Measurements from ENCODE around the gene NFATC2. TPM values are rescaled to one million over a fixed set of nuclear protein-coding genes. Genes with fewer than 3 reads are reported as not detected.

Gene NFATC2
- total and polyA plus RNA-seq, 2 of the 4 experiments (the other 2 are of a cell fraction), result 0.18 to 0.38 TPM

- TF ChIP-seq SMC3 (IDR thresholded peaks at IDR 0.05; ENCODE audit: low read depth, low read length), result no peak
Observed at GRCh38 chr20:51368461-51369211, 173.9 kb downstream of the NFATC2 start (continued).

DNA sequence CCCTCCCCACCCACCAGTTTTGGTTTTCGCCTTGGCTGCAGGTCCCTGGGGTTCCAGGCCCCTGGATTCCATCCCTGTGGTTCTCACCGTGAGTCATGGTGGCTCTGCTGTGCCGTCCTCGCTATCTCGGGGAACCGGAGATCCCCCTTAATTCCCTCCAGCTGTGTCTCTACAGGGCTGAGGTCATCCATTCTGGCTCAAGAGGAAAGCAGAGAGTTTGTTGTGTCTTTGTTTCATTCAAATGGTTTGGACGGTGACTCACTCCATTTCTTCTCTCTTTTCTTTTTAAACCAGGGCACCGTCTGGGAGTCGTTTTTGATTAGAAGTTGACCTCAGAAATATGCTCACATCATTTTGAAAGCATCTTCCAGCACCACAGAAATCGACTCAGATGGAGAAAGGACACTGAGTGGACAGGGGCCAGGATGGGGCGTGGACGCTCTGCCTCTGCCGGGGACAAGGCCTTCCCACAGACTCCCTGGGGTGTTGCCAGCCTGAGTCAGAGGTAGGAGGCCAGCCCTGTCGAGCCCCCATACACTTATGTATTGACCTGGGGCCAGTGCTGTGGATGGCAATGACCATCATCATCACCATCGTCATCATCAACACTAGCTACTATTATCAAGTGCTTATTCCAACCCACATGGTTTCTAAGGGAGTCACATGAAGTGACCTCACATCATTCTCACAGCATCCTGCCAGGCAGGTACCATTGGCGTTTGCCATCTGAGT is 176.2 kb downstream of the NFATC2 start:
- H4K8ac ChIP-seq (ENCODE audit: low read depth in 2 of 2, low read length in 2 of 2), result peak overlapping the region; percentile 79 to 93
- peak overlapping the region; percentile 86 for H3K18ac ChIP-seq (ENCODE audit: low read depth, low read length)
- H2BK5ac ChIP-seq (ENCODE audit: low read depth, low read length, poor library complexity, severe bottlenecking), result peak overlapping the region; percentile 90
- 15% methylated on average over 4 of the region's 16 CpGs; no CpG with 5 or more reads in 1 of the 2 experiments for WGBS, 2 experiments (ENCODE audit: extremely low coverage in 2 of 2, insufficient read length in 1 of 2)
- dilution Hi-C loops (cut with HindIII; ENCODE audit: low sequenced_read_pairs, unreplicated experiment) (no loop called here), in situ Hi-C loops (cut with MboI; ENCODE audit: low sequenced_read_pairs) (no loop called here), intact Hi-C loops (cut with micrococcal nuclease) (loop anchor here (1.0 kb wide), 2 partner anchors 39 to 385 kb away; no protein-coding TSS in a partner anchor)
- H2AK5ac ChIP-seq (ENCODE audit: low read depth, low read length), result peak overlapping the region; percentile 98
- TF ChIP-seq MAZ (IDR thresholded peaks at IDR 0.05; ENCODE audit: borderline replicate concordance, low read depth, low read length), result peak; percentile 40; the same call in 1 of the 2 replicates
- peak; percentile 95 for TF ChIP-seq FOS (IDR thresholded peaks at IDR 0.05; ENCODE audit: low read depth, low read length)
- peak; percentile 33 for TF ChIP-seq BHLHE40 (IDR thresholded peaks at IDR 0.05; ENCODE audit: low read depth, low read length)
- TF ChIP-seq MXI1 (IDR thresholded peaks at IDR 0.05; ENCODE audit: borderline replicate concordance, low read depth, low read length), result no peak
- TF ChIP-seq CEBPB (IDR thresholded peaks at IDR 0.05; ENCODE audit: low read depth, low read length), result peak; percentile 38
- peak; percentile 70 for TF ChIP-seq USF2 (IDR thresholded peaks at IDR 0.05; ENCODE audit: low read depth, low read length)
- TF ChIP-seq NFE2L2 (IDR thresholded peaks at IDR 0.05; ENCODE audit: low read depth, low read length), result peak; percentile 56
- peak; percentile 6 for TF ChIP-seq SMC3 (IDR thresholded peaks at IDR 0.05; ENCODE audit: low read depth, low read length)
- TF ChIP-seq RAD21 (IDR thresholded peaks at IDR 0.05; ENCODE audit: low read length), result no peak
- no peak for TF ChIP-seq RFX5 (IDR thresholded peaks at IDR 0.05; ENCODE audit: low read depth, low read length)
- no peak for TF ChIP-seq CHD1 (IDR thresholded peaks at IDR 0.05; ENCODE audit: low read depth, low read length)
- peak overlapping the region; percentile 83 for H3K56ac ChIP-seq (ENCODE audit: extremely low read depth, insufficient read depth, low read length)
- H3K4me1 ChIP-seq (ENCODE audit: control insufficient read depth, insufficient read depth, low read length), result peaks cover 21% of the 10 kb centered on the region
- H3K27me3 ChIP-seq (ENCODE audit: control insufficient read depth, insufficient read depth, low read length), result no peaks in the 10 kb centered on the region
- H2AFZ ChIP-seq (replicated peaks; ENCODE audit: low read length, poor library complexity), result peak overlapping the region; percentile 38
- peak overlapping the region; percentile 94 for H4K5ac ChIP-seq (ENCODE audit: low read depth, low read length)
- H3K4me3 ChIP-seq (ENCODE audit: insufficient read depth, low read depth, low read length), result no peak overlapping the region
- no peaks in the 10 kb centered on the region; the same call in 1 of the 2 replicates for H3K9me3 ChIP-seq (ENCODE audit: control insufficient read depth, insufficient read depth, low read length)
- peak overlapping the region; percentile 1; the same call in 1 of the 2 replicates for H3K9ac ChIP-seq (ENCODE audit: low read depth, low read length)
- peak overlapping the region; percentile 95 for H3K14ac ChIP-seq (replicated peaks; ENCODE audit: low read depth, low read length)
- H3K36me3 ChIP-seq (ENCODE audit: control insufficient read depth, insufficient read depth, low read length), result no peaks in the 10 kb centered on the region
- peak overlapping the region; percentile 95 for H3K23ac ChIP-seq (ENCODE audit: low read depth, low read length)
- peaks cover 0 to 38% of the 10 kb centered on the region in 2 experiments; a peak in 2 of 4 replicates for H3K79me1 ChIP-seq (ENCODE audit: low read depth in 1 of 2, low read length in 2 of 2)
- peak overlapping the region; percentile 61 for H2AK9ac ChIP-seq (replicated peaks; ENCODE audit: low read depth, low read length, poor library complexity)
- peaks cover 4% of the 10 kb centered on the region for H4K20me1 ChIP-seq (ENCODE audit: insufficient read depth, low read length)
- peak overlapping the region; percentile 82; the same call in 2 of the 3 replicates for H2BK15ac ChIP-seq (ENCODE audit: low read depth, low read length)
- ChIA-PET POLR2A (ENCODE audit: unreplicated experiment) (no interaction called here), CTCF (interaction anchor here (0.6 kb wide), 2 partner anchors 62 to 384 kb away, joined by 3 to 5 read pairs; no protein-coding TSS in a partner anchor)
- DNase-seq (peak; percentile 100), ATAC-seq (ENCODE audit: low read depth) (peak; percentile 89)
- H3K27ac ChIP-seq (ENCODE audit: insufficient read depth, low read length), result peak overlapping the region; percentile 91
- H4K91ac ChIP-seq (ENCODE audit: insufficient read depth, low read depth, low read length), result peak overlapping the region; percentile 93
- peak overlapping the region; percentile 95 for H3K4ac ChIP-seq (ENCODE audit: low read depth, low read length)
- BruUV-seq (replicated peaks), result no TSS peak
- H3K4me2 ChIP-seq (ENCODE audit: low read depth, low read length), result peak overlapping the region; percentile 44
- H2BK20ac ChIP-seq (ENCODE audit: low read depth, low read length), result peak overlapping the region; percentile 98
- H2BK120ac ChIP-seq (ENCODE audit: low read depth, low read length), result peak overlapping the region; percentile 96
- peaks cover 33% of the 10 kb centered on the region for H3K9me1 ChIP-seq (ENCODE audit: insufficient read depth, low read length)

Data from IMR-90 (cell line).